ENCODE data around the gene OR2M7.
"Not testable (repeated sequence)": the region's sequence is repeated elsewhere in the genome, so short reads cannot be mapped to it uniquely, and the experiment has no call there.

The OR2M7 gene, protein sequence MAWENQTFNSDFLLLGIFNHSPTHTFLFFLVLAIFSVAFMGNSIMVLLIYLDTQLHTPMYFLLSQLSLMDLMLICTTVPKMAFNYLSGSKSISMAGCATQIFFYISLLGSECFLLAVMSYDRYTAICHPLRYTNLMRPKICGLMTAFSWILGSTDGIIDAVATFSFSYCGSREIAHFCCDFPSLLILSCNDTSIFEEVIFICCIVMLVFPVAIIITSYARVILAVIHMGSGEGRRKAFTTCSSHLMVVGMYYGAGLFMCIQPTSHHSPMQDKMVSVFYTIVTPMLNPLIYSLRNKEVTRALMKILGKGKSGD

DNA sequence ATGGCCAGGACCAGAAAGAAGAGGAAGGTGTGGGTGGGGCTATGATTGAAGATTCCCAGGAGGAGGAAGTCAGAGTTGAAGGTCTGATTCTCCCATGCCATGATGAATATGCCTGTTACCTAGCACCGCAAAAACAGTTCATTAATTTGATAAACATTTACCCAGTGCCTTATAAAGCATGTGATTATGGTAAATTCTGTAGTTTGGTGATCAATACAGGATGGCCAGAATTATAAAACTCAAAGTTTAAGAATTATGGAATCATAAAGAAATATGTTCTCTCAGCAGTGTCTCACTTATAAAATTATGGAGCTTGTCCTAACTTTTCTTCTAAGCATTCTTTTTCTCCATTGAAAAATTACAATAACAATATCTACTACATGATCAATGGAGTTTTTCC, at the start of gene OR2M7:
OR2M7 (minus strand) TSS at position 101 of the 400 bp plus-strand sequence; CDS start at position 101, 0 bp downstream.
- H3K27ac Mint-ChIP-seq: no peak within 1 kb of the TSS
- peaks cover 17% of the 10 kb centered on the region for H3K27me3 Mint-ChIP-seq
- H3K4me3 Mint-ChIP-seq: no peak within 1 kb of the TSS

DNA sequence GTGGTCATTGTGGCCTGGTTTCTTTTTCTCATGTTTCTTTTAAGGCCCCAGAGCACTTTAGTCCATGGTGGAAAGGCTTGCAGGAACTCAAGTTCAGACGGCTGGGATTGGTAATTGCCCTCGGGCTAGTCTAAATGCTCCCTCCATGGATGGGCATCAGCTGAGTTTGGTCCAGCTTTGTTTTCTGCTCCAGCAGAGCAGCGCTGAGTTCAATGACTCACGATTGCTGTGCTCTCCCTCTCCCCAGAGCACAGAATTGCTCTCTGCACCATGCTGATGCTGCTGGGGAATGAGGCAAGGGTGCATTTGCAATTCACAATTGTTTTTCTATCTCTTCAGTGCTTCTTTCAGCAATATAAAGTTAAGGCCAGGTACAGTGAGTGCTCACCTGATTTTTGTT, 49.4 kb upstream of the OR2M7 start:
- no peaks in the 10 kb centered on the region for H3K27me3 Mint-ChIP-seq
- no peak overlapping the region for H3K27ac Mint-ChIP-seq
- H3K36me3 Mint-ChIP-seq (ENCODE audit: low read depth): no peaks in the 10 kb centered on the region
- peaks cover 8% of the 10 kb centered on the region for H3K4me1 Mint-ChIP-seq (ENCODE audit: low read depth)
- H3K4me3 Mint-ChIP-seq: no peak overlapping the region
- no peaks in the 10 kb centered on the region for H3K9me3 Mint-ChIP-seq

More for the DNA sequence above, at the start of gene OR2M7:
- Mint-ChIP-seq H3K4me1 (ENCODE audit: low read depth) (no peaks in the 10 kb centered on the region), H3K9me3 (no peaks in the 10 kb centered on the region), H3K36me3 (ENCODE audit: low read depth) (no peaks in the 10 kb centered on the region)

DNA sequence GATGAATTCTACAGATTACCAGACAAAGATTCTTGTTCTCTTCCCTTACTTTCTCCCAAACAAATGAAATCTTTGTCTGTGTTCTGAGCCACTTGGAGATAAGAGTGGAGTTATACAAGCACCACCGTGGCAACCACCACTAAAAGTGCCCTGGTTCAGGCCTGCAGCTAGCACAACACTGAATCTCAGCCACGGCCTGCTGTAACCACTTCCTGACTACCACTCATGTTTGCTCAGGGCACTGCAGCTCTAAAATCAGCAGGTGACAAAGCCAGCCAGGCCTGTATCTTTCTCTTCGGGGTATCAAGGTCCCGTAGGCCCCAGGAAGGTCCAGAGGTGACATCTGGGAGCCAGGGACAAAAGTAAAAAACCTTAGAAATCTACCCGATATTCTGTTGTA, 48.0 kb upstream of the OR2M7 start:
- no peaks in the 10 kb centered on the region for H3K27me3 Mint-ChIP-seq
- no peaks in the 10 kb centered on the region for H3K9me3 Mint-ChIP-seq
- H3K4me1 Mint-ChIP-seq (ENCODE audit: low read depth): peaks cover 8% of the 10 kb centered on the region
- no peak overlapping the region for H3K4me3 Mint-ChIP-seq
- H3K27ac Mint-ChIP-seq: no peak overlapping the region
- no peaks in the 10 kb centered on the region for H3K36me3 Mint-ChIP-seq (ENCODE audit: low read depth)

DNA sequence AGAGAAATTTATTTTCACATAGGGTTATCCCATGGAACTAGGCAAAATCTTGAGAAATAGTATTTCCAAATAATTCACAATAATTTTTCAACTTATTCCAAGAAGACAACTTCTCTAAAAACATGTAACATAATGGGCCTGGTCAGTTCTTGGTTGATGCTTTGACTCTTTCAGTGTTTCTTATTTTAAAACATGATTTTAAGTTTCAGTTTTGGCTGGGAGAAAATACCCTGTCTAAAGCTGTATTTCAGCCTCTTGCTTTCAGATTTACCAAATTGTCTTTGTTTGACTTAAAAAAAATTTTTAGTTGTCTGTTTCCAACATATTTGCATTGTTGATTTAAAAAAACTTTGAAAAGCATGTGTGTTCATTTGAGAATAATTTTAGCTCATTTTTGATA, 42.2 kb upstream of the OR2M7 start:
- Mint-ChIP-seq H3K27ac (no peak overlapping the region), H3K4me1 (ENCODE audit: low read depth) (no peaks in the 10 kb centered on the region), H3K4me3 (no peak overlapping the region), H3K27me3 (peaks cover 7% of the 10 kb centered on the region), H3K36me3 (ENCODE audit: low read depth) (no peaks in the 10 kb centered on the region), H3K9me3 (no peaks in the 10 kb centered on the region)

DNA sequence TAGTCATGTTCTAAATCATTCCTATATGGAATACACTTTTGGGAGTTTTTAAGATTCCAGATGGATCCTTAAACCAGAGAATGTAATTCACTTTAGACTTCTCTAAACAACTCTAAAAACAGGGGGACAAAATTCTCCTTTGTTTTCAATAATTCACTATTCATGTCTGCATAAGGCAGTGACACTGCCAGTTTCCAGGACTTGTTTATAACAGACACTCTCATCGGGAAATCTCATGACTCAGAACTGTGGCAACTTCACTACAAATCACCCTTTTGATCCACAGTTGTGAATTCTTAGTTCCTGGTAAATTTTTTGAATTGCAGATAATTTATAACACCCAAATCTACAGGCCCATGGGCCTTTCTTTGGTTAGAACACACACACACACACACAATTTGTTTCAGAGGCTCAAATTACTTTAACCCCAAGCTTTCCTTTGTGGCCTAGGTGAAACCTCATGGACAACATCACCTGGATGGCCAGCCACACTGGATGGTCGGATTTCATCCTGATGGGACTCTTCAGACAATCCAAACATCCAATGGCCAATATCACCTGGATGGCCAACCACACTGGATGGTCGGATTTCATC, 36.9 kb upstream of the OR2M7 start, which contains the start of gene OR2T4:
OR2T4 (plus strand) TSS at position 545 of the 595 bp plus-strand sequence; CDS start at position 545, 0 bp downstream.
- Mint-ChIP-seq H3K27me3 (peaks cover 7% of the 10 kb centered on the region), H3K36me3 (ENCODE audit: low read depth) (no peaks in the 10 kb centered on the region), H3K9me3 (no peaks in the 10 kb centered on the region), H3K27ac (no peak within 1 kb of the TSS), H3K4me1 (ENCODE audit: low read depth) (no peaks in the 10 kb centered on the region), H3K4me3 (no peak within 1 kb of the TSS)

DNA sequence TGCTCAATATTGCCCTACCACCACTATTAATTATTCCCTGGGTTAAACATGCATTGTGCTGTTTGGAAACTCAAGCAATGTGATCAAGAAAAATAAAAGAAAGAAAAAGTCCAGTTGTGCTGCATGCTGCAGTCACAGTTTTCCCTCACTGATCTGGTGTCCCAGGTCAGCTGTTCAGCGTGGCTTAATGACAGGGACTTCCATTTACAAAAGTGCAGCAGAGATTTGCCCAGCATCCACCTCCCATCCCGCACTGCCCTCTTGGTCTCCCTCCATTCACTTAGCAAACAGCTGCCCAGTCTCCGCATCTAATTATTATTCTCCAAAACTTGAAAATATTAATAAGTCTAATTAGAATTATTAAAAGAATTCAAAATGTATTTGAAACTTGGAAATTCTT, 35.0 kb upstream of the OR2M7 start:
- Mint-ChIP-seq H3K36me3 (ENCODE audit: low read depth) (no peaks in the 10 kb centered on the region), H3K27ac (no peak overlapping the region), H3K9me3 (no peaks in the 10 kb centered on the region), H3K4me1 (ENCODE audit: low read depth) (no peaks in the 10 kb centered on the region), H3K27me3 (peaks cover 7% of the 10 kb centered on the region), H3K4me3 (no peak overlapping the region)

DNA sequence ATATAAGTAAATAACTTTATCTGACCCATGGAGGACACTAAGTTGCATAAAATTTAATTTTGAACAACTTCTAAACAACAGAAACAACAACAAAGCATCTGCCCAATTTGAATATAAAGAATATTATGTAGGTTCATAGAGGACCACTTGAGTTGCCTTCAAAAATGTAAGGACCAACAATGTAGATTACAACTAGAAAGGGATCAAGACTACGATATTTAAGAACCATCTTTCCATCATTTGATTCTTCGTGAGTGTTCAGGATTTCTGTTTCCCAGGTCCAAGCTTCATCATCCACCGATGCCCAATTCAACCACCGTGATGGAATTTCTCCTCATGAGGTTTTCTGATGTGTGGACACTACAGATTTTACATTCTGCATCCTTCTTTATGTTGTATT, 24.1 kb upstream of the OR2M7 start, which contains the start of gene OR14C36:
OR14C36 (plus strand) TSS at position 301 of the 400 bp plus-strand sequence; CDS start at position 301, 0 bp downstream.
- H3K9me3 Mint-ChIP-seq: no peaks in the 10 kb centered on the region
- H3K27me3 Mint-ChIP-seq: peaks cover 12% of the 10 kb centered on the region
- no peaks in the 10 kb centered on the region for H3K4me1 Mint-ChIP-seq (ENCODE audit: low read depth)
- H3K4me3 Mint-ChIP-seq: no peak within 1 kb of the TSS
- H3K27ac Mint-ChIP-seq: no peak within 1 kb of the TSS
- no peaks in the 10 kb centered on the region for H3K36me3 Mint-ChIP-seq (ENCODE audit: low read depth)

DNA sequence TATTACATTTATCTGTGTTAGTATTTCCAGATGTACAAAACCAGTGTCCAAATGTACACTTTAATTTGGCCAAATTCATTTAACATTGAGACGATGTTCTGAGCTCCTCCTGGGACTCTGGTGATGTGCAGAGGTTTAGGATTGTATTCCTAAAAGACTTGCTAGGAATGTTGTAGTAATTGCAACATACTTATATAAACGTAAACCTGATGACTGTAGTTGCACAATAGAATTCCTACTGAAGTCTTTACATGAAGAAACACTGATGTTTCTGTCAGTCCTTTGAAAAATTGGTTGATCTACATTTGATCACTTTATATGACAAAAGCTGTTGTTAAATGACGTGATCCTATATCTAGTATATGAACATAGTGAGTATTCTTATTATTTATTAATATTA, 19.1 kb upstream of the OR2M7 start:
- no peaks in the 10 kb centered on the region for H3K4me1 Mint-ChIP-seq (ENCODE audit: low read depth)
- no peak overlapping the region for H3K4me3 Mint-ChIP-seq
- peaks cover 2% of the 10 kb centered on the region for H3K27me3 Mint-ChIP-seq
- H3K27ac Mint-ChIP-seq: no peak overlapping the region
- H3K36me3 Mint-ChIP-seq (ENCODE audit: low read depth): no peaks in the 10 kb centered on the region
- H3K9me3 Mint-ChIP-seq: no peaks in the 10 kb centered on the region

DNA sequence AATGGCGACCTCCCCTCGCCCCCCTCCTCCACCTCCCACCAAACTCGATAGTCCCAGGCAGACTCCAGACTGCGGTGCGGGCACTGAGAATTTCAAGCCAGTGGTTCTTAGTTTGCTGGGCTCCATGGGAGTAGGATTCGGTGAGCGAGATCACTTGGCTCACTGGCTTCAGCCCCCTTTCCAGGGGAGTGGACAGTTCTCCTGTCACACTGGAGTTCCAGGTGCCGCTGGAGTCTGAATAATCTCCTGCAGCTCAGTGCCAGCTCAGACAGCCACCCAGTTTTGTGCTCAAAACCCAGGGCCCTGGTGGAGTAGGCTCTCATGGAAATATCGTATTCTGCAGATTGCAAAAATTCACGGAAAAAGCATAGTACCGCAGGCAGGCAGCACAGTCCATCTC, 7.6 kb downstream of the OR2M7 start:
- Mint-ChIP-seq H3K4me3 (no peak overlapping the region), H3K4me1 (ENCODE audit: low read depth) (no peaks in the 10 kb centered on the region), H3K9me3 (peaks cover 21% of the 10 kb centered on the region), H3K36me3 (ENCODE audit: low read depth) (no peaks in the 10 kb centered on the region), H3K27ac (no peak overlapping the region), H3K27me3 (peaks cover 27% of the 10 kb centered on the region)

DNA sequence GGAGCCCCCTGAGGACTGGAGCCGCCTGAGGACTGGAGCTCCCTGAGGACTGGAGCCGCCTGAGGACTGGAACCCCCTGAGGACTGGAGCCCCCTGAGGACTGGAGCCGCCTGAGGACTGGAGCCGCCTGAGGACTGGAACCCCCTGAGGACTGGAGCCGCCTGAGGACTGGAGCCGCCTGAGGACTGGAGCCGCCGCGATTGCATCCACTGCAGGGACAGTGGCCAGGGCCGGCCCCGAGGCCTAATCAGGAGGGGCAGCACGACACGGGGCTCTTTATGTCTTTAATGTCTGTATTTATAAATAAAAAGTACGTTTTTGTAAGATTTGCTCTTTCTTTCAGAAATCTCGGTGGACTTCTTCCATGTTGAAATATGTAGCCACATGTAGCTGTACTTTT, 17.6 kb downstream of the OR2M7 start:
- H3K9me3 Mint-ChIP-seq; H3K36me3 Mint-ChIP-seq (ENCODE audit: low read depth); H3K27me3 Mint-ChIP-seq; H3K4me3 Mint-ChIP-seq; H3K27ac Mint-ChIP-seq; H3K4me1 Mint-ChIP-seq (ENCODE audit: low read depth): not testable (repeated sequence)

DNA sequence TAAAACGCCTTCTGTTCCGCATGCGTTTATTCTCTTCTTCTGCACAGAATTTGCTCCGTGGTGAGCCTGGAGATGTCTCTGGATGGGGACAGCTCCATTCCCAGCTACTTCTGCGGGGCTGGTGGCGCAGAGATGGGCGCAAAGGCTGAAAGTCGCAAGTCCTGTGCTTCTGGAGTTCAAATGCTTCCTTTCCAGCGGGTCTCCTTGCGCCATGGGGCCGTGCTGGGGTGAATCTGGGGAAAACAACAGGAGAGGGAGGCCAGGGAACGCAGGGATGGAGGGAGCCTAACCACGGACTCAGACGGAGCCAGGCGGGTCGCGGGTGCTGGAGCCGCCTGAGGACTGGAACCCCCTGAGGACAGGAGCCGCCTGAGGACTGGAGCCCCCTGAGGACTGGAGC, 18.3 kb downstream of the OR2M7 start:
- H3K4me1 Mint-ChIP-seq (ENCODE audit: low read depth): no peaks in the 10 kb centered on the region
- H3K4me3 Mint-ChIP-seq: no peak overlapping the region
- no peaks in the 10 kb centered on the region for H3K9me3 Mint-ChIP-seq
- H3K27ac Mint-ChIP-seq: no peak overlapping the region
- no peaks in the 10 kb centered on the region for H3K36me3 Mint-ChIP-seq (ENCODE audit: low read depth)
- H3K27me3 Mint-ChIP-seq: peaks cover 2% of the 10 kb centered on the region

DNA sequence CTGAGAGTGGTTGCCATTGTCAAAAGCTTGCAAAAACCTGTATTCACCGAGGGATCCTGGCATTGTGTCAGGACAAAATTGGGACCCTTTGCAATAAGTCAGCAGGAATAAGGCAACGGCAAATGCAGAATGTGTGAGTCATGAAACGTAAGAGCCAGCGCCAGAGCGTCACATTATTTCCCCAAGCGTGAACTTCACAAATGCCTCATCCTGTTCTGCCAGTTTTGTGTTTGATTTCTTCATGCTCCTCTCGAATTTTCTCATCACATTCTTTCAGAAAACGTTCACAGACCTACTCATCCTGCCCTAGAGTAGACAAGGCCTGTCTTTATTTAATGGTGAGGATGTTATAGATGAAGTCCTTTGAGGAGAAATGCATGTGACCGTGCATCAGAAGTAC, 18.7 kb downstream of the OR2M7 start:
- H3K27ac Mint-ChIP-seq; H3K4me1 Mint-ChIP-seq (ENCODE audit: low read depth); H3K4me3 Mint-ChIP-seq; H3K36me3 Mint-ChIP-seq (ENCODE audit: low read depth); H3K27me3 Mint-ChIP-seq; H3K9me3 Mint-ChIP-seq: not testable (repeated sequence)

DNA sequence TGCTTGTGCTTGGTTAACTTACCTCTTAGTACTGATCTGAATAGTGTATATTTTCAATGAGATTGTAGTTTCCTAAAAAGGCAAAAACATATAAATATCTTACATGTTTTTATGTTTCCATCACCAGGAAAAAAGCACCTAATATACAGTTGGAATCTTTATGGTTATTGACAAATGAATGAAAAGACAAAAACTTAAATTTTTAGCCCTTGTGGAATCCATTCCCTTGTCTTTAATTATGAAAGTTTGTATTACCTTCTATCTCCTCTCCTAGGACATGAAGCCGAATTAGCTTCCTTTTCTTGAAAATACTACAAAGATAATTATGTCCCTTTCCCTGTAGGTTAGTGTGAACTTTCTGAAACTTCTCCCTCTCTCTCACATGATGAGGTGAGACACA, 21.0 kb downstream of the OR2M7 start, which contains the start of gene OR2T12:
OR2T12 (minus strand) TSS at position 101 of the 400 bp plus-strand sequence. CDS start 7,846 bp downstream, outside the sequence.
- peaks cover 2% of the 10 kb centered on the region for H3K27me3 Mint-ChIP-seq
- H3K36me3 Mint-ChIP-seq (ENCODE audit: low read depth): no peaks in the 10 kb centered on the region
- no peaks in the 10 kb centered on the region for H3K9me3 Mint-ChIP-seq
- H3K4me3 Mint-ChIP-seq: no peak within 1 kb of the TSS
- no peak within 1 kb of the TSS for H3K27ac Mint-ChIP-seq
- H3K4me1 Mint-ChIP-seq (ENCODE audit: low read depth): no peaks in the 10 kb centered on the region

DNA sequence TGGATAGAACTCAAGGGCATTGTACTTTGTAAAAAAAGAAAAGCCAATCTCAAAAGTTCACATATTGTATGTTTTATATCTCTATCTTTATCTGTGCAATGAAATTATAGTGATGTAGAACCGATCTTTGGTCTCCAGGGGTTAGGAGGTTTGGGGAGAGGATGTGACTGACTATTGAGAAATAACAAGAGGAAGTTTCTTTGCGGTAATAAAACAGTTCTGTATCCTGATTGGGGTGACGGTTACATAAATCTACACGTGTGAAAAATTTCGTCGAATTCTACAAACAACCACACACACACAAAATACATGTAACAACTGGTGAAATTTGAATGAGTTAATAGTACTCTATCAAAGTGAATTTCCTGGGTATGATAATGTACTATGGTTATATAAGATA, 36.0 kb downstream of the OR2M7 start:
- no peaks in the 10 kb centered on the region for H3K27me3 Mint-ChIP-seq
- H3K9me3 Mint-ChIP-seq: no peaks in the 10 kb centered on the region

DNA sequence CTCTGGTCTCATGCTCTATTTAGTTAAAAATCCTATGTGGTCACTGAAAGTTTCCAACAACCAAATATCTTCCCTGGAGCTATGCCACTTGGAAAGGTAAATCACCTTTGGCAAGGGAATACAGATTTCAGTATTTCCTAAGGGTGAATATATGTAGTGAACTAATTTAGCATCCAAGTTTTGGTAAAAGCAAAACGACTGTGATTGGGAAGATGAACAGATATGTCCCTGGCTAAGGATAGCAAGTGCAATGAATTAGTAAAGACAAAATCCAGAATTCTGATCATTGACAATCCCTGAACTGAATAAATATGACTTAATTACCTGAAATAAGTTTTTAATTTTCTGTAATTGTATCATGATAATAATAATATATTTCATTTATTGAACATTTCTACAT, 46.5 kb downstream of the OR2M7 start, which contains the start of gene OR2T33:
OR2T33 (minus strand) TSS at position 101 of the 400 bp plus-strand sequence. CDS start 4,162 bp downstream, outside the sequence.
- H3K9me3 Mint-ChIP-seq: no peaks in the 10 kb centered on the region
- no peak within 1 kb of the TSS for H3K27ac Mint-ChIP-seq
- no peaks in the 10 kb centered on the region for H3K4me1 Mint-ChIP-seq (ENCODE audit: low read depth)
- H3K4me3 Mint-ChIP-seq: no peak within 1 kb of the TSS
- no peaks in the 10 kb centered on the region for H3K36me3 Mint-ChIP-seq (ENCODE audit: low read depth)
- H3K27me3 Mint-ChIP-seq: no peaks in the 10 kb centered on the region

More for the DNA sequence above, 36.0 kb downstream of the OR2M7 start:
- Mint-ChIP-seq H3K27ac (no peak overlapping the region), H3K4me3 (no peak overlapping the region), H3K4me1 (ENCODE audit: low read depth) (no peaks in the 10 kb centered on the region), H3K36me3 (ENCODE audit: low read depth) (no peaks in the 10 kb centered on the region)

Data from stimulated activated naive CD8-positive, alpha-beta T cell treated with anti-CD3 and anti-CD28 coated beads, Interleukin-15, Interleukin-2, amounts not matched to agents 100 ng/mL and 50 ng/mL, for 24 hours (primary cell).